HG02588 (cell line): Measurements from ENCODE around the gene GTF3C2.
"Not testable (repeated sequence)": the region's sequence is repeated elsewhere in the genome, so short reads cannot be mapped to it uniquely, and the experiment has no call there.

Source experiments
- ATAC-seq: cut with Tn5 transposase; IDR thresholded peaks from one replicate; pipeline ENCODE4 v1.9.1; 2021; ENCODE audit warnings: mild to moderate bottlenecking, moderate library complexity; ENCODE audit not compliant: unreplicated experiment

Gene GTF3C2

DNA sequence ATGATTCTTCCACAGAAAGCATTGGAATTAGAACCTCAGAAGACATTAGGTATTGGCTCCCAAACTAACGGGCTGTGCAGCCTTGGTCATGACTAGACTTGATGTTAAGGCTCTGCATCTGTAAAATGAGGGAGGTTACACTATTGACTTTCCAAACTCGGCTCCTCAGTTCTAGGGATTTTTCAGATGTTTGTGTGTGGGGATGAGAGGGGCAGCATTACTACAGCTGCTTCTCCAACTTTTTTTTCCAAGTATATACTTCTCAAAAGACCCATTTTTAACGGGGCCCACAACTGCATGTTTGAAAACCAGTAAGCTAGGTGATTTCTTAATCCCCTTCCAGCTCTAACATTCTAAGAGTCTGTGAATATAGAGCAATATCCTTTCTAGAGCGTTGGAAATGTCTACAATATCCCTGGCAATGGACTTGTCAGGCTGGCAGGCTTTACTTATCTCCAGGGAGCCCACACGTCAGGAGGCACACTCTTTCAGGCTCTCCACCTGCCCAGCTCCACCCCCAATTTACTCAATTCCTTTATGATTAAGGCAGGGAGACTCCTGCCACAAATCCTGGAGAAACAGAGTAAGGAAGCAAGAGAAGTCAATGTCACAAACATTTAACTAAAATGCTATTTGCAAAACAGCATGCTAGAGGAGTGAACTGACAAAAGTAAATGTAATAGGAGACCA lies 32.8 kb downstream of the GTF3C2 start:
- no peak for ATAC-seq

DNA sequence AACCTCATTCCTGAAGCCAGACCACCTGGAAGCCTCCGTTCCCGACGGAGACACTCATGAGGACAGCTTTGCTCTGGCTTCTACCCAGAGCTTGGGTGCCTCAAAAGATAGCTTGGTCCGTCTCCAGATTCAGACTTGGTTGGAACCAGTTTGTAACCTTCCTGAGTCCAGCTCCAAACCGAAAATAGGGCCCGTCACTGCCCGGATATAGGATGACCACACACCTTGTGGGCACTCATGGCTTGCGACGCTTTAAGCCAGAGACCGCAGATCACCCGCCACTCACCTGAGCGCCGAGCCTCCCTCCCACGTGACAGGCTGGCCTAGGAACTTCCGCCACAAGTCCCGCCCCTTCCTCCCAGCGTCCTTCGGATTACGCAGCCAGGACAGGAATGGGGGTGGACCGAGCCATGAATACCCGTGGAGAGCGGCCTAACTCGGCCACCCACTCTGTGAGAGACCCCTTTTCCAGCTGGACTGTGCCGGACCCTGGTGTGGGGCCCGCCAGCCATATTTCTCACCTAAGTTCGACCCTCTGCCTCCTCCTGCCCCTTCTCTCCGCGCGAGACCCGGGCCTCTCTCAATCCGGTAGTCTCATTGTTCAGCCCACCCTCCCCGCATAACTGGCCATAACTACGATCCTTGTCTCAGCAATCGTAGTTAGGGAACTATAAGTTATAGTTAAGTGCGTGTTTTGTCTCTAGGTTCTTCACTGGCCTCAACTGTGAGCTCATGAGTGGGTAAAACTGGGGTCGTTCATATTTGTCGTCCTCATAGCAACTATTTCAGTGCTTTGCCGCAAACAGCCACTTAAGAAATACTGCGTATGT lies 33.6 kb downstream of the GTF3C2 start, which contains the start of gene MPV17:
MPV17 (minus strand) TSS at position 332 of the 830 bp plus-strand sequence. CDS start 580 bp downstream, outside the sequence.
- ATAC-seq: peak; percentile 86

DNA sequence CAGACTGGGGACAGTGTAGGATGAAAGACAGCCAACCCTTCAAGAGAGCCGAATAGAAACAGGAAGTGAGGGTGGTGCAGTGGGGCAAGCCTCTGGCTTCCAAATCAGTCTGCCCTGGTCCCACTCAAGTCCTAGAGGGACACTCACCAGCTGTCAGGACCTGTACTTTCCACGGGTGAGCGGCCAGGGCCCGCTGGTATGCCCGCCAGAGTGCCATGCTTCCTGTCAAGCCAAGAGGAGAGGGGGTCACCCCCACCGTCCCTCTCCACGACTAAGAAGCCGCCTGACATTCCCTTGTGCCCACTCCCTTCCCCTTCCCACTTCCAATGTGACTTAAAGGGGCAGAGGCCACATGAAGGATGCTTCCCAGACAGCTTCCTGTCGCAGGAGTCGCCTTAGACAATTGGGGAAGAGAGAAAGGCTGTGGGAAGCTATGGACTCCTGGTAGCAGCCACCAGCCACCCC lies 34.2 kb downstream of the GTF3C2 start:
- no peak for ATAC-seq

DNA sequence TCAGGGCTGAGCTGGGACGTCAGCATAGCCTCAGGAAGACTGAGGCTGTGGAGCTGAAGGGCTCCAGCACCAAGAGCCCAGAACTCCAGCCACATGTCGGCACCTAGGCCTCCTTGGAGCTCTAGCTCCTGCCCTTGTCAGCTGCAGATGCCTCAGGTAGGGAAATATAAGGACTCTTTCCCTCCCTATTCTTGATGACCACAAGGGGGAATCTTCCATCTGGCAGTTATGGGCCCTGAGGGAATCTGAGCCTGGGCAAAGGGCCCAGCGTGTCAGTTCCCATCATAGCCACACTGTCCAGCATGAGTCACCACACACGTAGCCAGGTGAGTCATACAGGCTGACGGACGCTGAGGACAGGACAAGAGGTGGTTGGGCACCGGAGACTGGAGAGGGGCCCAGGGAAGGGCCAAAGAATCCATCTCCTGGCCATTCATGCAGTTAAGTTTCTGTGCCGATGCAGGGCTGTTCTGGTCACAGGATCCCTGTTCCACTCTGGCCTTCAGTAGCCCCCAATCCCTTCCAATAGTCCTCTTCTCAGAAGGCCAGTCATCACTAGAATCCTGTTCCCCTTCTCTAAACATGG lies 35.5 kb downstream of the GTF3C2 start:
- no peak for ATAC-seq

DNA sequence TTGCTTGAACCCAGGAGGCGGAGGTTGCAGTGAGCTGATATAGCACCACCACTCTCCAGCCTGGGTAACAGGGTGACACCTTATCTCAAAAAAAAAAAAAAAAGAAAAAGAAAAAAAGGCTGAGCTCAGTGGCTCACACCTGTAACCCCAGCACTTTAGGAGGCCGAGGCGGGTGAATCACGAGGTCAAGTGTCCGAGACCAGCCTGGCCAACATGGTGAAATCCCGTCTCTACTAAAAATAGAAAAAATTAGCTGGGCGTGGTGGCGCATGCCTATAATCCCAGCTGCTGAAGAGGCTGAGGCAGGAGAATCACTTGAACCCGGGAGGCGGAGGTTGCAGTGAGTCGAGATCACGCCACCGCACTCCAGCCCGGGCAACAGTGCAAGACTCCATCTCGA lies 36.7 kb downstream of the GTF3C2 start:
- not testable (repeated sequence) for ATAC-seq

DNA sequence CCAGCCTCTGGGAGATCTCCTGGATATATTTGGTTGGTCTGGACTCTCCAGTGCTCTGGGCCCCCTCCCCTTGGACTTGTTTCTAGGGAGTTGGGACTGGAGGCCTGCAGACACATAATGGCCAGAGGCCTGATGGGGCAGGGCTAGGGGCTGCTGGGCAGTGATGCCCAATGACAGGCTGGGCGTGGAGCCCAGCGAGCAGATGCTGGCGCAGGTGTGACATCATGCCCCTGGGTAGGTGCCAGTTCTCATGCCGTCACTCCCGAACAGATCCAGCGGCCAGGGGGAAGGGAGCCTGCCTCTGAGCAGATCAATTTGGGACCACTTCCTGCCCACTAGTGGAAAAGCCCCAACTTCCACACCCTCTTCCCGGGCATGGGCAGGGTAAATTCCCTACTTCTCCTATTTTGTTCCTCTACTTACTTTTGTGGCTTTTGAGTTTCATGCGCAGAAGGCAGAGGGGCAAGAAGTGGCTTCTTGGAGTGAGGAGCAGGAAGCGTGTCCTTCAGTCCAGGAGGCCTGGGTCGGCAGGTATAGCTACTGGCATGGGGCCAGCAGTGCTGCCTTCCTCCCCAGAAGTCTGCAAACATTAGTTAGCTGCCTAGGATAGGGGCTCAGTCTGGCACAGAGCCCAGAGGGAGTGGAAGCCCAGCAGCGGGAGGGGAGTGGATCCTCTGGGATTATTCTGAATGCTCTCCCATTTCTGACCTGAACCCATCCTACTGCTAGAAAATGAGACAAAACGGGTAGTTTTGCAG lies 39.7 kb downstream of the GTF3C2 start:
- no peak for ATAC-seq

DNA sequence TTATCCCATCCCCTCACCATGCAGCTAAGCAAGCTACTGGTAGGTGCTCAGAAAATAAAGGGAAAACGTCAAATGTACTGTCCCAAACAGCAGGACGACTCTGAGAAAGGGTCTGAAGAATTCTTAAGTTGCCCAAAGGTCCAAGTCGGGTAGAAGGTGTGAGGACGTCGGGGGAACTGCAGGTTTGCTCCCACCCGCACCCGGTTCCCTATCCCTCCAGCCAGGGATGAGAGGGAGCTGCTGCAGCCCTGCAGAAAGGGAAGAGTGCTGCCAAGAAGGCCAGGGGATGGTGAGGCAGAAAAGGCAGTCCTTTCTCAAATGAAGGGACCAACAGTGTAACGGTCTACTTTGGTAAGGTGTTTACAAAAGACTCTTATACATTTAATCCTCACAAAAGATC lies 41.4 kb downstream of the GTF3C2 start:
- no peak for ATAC-seq

DNA sequence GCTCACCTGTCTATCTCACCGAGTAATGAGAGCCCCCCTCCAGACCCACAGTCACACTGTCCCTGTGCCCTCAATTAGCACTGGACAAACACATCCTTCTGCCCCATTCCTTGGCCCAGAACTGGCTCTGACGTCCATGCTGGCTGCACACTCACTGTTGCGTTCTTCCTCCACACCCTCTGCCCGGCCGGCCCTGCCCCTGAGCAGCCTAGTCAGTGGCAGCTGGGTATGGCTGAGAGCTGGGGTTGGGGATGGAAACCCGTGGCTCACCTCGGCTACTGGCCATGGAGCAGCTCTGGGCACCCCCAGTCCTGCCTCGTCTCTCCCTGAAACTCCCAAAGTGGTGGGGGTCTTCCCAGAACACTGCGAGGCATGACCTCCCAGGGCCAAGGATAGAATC lies 41.9 kb downstream of the GTF3C2 start:
- no peak for ATAC-seq

DNA sequence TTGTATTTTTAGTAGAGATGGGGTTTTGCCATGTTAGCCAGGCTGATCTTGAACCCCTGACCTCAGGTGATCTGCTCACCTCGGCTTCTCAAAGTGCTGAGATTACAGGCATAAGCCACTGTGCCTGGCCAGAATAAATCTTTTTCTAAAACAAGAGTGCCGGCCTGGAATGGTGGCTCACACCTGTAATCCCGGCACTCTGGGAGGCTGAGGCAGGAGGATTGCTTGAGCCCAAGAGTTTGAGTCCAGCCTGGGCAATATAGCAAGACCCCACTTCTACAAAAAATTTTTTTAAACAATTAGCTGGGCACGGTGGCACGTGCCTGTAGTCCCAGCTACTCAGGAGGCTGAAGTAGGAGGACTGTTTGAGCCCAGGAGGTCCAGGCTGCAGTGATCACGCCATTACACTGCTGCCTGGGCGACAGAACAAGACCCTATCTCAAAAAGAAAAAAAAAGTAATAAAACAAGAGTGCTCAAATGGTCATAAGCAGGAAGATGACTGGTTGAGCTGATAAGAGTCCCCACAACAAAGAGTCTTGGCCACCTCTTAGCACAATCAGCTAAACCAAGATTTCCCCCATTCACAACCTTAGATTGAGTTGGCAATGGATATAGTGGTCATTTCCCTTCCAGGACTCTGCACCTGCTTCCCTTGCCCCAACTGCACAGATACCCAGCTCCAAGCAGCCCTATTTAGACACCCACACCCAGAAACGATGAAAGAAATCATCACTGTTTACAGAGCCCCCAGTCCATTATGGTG lies 42.5 kb downstream of the GTF3C2 start:
- ATAC-seq: no peak

DNA sequence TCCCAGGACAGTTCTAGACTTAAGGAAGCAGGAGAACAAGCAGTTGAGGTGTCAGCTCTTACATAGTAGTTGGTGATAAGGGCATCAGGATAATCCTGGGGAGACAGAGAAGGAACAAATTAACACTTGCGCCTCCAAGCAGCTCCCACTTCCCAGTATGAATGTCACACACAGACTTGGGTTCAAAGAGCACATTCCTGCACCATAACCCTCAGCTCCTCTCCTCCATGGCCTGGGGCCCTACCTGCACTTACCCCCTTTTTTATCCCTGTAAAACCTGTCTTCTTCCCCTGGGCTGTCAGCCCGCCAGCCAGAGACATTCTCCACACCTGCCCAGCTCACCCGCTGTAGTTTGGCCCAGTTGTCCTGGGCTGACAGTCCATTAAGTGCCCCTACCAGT lies 44.4 kb downstream of the GTF3C2 start:
- no peak for ATAC-seq

DNA sequence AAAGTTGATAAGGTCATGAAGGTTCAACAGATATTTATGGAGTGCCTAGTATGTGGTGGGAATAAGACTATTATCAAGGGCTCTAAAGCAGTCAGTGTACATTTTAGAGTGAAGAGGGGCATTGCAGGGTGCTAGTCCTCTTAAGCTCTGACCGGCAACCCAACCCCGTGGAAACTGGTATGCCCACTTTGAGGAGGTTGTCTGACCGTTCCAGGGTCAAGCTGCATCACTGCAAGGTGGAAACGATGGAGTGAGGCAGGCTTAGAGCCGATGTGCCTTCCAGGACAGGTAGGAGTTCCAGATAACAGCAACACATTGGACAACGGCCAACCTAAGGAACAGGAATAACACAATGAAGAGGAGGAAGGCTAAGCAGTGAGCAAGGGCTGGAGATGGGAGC lies 46.9 kb downstream of the GTF3C2 start:
- no peak for ATAC-seq

DNA sequence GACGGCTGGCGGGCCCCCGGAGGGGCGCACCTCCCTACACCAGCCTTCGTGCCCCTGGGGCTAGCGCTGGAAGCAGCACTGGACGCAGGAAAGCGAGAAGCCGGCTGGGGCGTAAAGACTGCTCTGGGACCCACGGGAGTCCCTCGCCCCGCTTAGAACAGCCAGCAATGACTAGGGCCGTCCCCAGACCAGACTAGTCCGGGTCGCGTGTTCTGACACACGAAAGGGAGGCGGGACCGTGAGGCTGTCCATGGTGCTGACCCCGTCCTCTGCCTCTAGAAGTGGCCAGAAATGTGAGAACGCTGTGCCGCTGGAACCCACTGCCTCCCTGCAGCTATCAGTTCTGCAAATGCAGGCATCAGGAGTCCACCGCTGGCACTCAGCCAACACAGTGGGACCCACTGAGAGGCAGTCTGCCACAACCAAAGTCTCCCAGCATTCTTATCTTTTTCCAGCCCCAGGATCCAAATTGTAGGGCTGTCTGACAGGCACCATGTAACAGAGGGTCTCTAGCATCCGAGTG lies 48.1 kb downstream of the GTF3C2 start, which contains the start of gene UCN:
UCN (minus strand) TSS at position 87 of the 523 bp plus-strand sequence. CDS start 550 bp downstream, outside the sequence.
- no peak for ATAC-seq

DNA sequence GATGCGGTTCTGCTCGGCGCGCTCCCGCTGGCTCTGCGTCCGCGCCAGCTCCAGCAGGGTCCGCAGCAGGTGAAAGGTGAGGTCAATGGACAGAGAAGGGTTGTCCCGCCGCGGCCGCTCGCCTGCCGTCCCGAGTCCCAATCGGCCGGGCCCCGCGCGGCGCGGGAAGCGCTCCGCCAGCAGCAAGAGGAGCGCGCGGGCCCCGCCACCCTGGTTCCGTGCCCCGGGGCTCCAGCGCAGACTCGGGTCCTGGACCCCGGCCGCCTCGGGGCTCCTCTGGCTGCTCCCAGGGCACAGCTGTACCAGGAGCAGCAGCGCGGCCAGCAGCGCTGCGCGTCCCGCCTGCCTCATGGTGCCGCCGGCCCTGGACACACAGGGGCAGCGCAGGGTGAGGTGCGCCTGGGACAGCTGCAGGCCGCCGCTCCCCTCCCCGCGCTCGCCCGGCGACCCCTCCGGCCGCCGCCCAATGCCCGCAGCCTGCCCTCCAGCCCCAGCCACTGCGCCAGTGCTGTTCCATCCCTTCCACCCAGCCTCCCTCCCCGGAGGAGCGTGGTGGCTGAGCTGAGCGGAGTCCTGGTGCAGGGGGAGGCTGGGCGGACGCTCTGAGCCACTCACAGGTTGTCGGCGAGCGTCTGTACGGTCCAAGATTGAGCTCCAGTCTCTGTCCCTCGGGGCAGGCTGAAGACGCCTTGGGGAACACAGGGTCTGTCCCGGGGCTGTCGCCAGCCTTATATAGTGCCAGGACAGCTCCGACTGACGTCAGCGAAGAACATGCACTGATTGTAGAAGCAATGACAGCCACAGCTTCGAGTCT lies 48.8 kb downstream of the GTF3C2 start:
- ATAC-seq: no peak

DNA sequence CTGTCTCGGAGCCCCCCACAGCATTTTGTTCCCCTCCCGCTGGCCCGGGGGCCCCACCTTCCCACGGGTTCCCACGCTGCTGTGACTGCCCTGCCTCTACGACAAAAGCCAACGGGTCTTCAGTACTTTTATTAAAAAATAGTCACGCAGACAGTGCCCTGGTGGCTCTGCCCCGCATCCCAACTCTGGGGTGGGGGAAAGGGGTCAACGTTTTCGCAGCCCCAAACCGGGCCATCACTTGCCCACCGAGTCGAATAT lies 49.3 kb downstream of the GTF3C2 start:
- ATAC-seq: no peak

DNA sequence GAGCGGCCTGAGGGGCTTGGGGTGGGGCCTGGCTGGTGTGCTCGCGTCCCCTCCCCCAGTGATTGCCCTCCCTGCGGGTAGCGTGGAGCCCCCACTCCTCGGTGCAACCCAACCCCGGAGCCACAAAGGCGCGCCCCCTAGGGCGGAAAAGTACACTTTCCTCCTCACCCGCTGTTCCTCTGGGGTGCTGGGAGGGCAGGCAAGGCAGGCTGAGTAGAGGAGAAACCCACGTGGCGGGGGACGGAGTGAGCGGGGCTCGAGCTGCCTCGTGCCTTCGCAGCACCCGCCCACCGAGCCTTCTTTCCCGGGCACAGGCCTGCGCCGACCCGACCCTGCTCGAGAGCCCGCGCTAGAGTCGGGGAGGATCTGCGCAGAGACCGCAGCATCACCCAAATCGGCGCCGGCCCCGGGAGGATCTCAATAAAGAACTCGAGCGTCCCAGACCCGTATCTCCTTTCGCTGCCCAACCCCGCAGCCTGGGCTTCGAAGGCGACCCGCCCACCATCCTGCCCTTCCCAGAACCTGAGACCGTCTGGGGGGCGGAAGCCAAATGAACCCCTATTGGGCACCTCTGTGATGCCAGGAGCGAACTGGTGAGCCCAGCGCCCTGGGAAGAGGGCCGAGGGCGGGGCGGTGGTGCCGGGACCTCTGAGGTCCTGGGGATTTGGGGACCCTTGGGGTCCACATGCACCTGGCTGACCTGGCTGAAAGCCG lies 49.8 kb downstream of the GTF3C2 start:
- no peak for ATAC-seq

DNA sequence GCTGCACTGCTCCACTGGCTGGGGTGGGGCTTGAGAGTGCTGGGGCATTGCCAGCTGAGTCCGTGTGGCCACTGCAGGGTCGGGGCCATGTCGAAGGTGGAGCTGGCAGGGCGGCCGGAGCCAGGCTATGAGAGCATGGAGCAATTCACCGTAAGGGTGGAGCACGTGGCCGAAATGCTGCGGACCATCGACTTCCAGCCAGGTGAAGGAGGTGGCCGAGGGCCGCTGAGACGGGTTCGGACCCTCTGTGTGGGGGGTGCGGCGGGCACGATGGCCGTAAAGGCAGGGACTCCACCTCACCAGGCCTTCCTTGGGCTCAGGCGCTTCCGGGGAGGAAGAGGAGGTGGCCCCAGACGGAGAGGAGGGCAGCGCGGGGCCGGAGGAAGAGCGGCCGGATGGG lies 50.4 kb downstream of the GTF3C2 start:
- ATAC-seq: no peak

DNA sequence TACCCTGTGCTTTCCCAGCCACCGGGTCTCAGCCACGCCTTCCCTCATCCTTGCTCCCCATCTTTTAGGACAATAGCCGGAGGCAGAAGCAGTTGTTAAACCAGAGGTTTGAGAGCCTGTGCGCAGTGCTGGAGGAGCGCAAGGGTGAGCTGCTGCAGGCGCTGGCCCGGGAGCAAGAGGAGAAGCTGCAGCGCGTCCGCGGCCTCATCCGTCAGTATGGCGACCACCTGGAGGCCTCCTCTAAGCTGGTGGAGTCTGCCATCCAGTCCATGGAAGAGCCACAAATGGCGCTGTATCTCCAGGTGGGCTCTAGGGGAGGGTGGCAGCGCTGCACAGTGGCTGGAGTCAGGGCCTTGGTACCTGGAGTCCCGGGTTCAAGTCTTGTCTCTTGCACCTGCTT lies 51.0 kb downstream of the GTF3C2 start:
- ATAC-seq: no peak

DNA sequence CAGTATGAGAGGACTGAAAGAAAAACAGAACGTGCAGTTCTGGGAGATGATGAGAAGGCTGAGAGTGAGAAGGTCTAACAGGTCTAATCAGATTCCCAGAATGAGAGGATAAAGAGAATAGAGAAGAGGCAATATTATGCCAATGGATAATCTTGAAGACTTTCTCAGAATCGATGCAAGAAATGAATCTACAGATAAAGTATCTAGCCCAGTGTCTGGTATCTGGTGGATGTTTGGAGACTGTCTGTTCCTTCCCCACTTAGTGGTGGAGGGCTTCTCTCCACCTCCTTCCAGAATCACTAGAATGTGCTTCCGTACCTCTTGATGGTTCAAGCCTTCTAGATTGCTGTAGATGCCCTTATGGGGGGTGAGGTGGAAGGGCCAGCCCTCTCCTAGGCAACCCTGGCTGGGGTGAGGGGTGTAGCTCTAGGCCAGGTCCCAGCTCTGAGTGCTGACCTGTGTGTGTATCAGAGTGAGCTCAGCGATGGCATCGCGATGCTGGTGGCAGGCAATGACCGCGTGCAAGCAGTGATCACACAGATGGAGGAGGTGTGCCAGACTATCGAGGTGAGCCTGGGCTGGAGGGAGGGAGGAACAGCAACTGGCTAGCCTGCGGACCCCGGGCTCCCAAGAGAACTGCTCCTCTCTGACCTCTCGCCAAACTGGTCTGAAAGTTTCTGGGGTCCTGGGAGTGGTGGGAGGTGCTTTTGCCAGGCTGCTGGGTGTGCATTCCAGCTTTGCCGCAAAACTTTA lies 51.9 kb downstream of the GTF3C2 start:
- no peak for ATAC-seq
